Cardiac fibroblast (primary cell): ENCODE data around the gene DAZAP1.

Experiments used
- DNase-seq, 2 donors: peaks; one replicate each; pipeline versions ENCODE4 v3.0.0 to v3.0.0-alpha.2; 2010; ENCODE audit warnings: low read depth in 2 of 2
- H3K4me3 ChIP-seq, 2 donors: replicated peaks in 1 of 2; 1 replicate in 1 of 2; 2 replicates in 1 of 2; pipeline ENCODE4 v1.5.1; 2011; ENCODE audit warnings: low read depth in 2 of 2, low read length in 2 of 2, mild to moderate bottlenecking in 2 of 2, moderate library complexity in 1 of 2
- TF ChIP-seq, protein P1 (sequence below): IDR thresholded peaks from one replicate; pipeline ENCODE4 v1.5.1; 2011; ENCODE audit warnings: low read depth, mild to moderate bottlenecking, low read length, inconsistent platforms

DAZAP1 gene

DNA sequence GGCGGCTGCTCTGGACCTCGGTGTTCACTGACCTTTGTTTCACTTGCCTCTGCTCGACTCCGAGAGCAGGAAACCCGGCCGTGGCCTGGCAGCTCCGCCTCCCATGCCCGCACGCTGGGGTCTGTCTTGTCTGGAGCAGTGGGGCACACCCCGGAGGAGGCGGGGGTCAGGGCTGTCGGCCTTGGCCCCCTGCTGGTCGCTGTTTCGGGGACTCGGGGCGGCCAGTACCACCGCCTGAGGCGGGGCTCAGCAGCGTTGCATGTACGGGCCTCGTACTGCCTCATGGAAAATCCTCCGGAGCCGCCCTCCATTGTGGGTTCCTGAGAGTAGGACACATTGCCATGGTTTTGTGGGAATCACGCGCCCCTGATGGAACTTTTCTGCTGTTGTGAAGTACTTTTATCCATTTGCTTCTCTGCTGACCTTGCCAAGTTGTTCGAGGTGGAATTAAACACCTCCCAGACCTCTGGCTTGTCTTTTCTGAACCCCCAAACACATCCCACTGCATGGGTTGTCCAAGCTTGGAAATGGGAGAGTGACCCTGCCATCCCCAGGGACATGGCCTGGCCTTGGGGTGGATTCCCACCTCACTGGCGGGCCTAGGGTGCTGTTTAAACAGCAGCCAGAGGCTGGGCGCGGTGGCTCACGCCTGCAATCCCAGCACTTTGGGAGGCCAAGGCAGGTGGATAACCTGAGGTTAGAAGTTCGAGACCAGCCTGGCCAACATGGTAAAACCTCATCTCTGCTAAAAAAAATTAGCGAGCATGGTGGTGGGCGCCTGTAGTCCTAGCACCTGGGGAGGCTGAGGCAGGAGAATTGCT lies 29.2 kb upstream of the DAZAP1 start:
- DNase-seq = no peak
- TF ChIP-seq, protein P1, sequence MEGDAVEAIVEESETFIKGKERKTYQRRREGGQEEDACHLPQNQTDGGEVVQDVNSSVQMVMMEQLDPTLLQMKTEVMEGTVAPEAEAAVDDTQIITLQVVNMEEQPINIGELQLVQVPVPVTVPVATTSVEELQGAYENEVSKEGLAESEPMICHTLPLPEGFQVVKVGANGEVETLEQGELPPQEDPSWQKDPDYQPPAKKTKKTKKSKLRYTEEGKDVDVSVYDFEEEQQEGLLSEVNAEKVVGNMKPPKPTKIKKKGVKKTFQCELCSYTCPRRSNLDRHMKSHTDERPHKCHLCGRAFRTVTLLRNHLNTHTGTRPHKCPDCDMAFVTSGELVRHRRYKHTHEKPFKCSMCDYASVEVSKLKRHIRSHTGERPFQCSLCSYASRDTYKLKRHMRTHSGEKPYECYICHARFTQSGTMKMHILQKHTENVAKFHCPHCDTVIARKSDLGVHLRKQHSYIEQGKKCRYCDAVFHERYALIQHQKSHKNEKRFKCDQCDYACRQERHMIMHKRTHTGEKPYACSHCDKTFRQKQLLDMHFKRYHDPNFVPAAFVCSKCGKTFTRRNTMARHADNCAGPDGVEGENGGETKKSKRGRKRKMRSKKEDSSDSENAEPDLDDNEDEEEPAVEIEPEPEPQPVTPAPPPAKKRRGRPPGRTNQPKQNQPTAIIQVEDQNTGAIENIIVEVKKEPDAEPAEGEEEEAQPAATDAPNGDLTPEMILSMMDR = peak; percentile 8
- no peak overlapping the region for H3K4me3 ChIP-seq

GRCh38 chr19:1379126-1379905 lies 28.1 kb upstream of the DAZAP1 start:
- DNase-seq = no peak
- TF ChIP-seq, protein P1 = no peak
- H3K4me3 ChIP-seq = no peak overlapping the region

DNA sequence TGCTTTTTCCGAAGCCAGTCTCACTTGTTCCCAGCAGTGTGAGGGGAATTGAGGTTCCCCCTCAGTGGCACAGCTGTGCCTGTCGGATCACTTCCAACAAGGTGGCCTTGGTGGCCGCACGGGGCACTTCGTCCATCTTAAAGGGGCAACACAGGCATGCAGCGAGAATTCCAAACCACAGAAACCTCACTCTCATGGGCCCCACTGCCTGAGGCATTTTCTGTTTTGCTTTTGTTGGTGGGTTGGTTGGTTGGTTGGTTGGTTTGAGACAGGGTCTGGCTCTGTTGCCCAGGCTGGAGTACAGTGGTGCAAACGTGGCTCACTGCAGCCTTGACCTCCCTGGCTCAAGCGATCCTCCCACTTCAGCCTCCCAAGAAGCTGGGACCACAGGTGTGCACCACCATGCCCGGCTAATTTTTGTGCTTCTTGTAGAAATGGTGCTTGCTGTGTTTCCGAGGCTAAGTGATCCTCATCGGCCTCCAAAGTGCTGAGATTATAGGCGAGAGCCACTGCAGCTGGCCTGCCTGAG lies 27.4 kb upstream of the DAZAP1 start:
- TF ChIP-seq, protein P1 = no peak
- no peak for DNase-seq
- no peak overlapping the region for H3K4me3 ChIP-seq

DNA sequence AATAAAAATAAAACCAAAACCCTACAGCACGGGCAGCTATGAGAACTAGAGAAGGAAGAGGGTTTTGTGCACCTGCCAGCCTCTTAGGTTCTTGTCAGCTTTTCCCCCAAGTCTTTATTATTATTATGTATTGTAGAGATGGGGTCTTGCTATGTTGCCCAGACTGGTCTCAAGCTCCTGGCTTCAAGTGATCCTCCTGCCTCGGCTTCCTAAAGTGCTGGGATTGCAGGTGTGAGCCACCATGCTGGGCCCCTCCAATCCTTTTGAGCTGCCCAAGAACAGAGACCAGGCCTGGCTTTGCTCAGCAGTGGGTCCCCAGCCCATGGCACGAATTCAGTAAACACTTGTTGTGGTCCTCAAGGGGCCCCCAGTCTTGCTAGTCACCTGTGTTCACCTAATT lies 25.1 kb upstream of the DAZAP1 start:
- H3K4me3 ChIP-seq = no peak overlapping the region
- TF ChIP-seq, protein P1 = no peak
- no peak for DNase-seq

GRCh38 chr19:1383017-1383311 lies 24.4 kb upstream of the DAZAP1 start:
- no peak overlapping the region for H3K4me3 ChIP-seq
- TF ChIP-seq, protein P1 = no peak
- DNase-seq = no peak

DNA sequence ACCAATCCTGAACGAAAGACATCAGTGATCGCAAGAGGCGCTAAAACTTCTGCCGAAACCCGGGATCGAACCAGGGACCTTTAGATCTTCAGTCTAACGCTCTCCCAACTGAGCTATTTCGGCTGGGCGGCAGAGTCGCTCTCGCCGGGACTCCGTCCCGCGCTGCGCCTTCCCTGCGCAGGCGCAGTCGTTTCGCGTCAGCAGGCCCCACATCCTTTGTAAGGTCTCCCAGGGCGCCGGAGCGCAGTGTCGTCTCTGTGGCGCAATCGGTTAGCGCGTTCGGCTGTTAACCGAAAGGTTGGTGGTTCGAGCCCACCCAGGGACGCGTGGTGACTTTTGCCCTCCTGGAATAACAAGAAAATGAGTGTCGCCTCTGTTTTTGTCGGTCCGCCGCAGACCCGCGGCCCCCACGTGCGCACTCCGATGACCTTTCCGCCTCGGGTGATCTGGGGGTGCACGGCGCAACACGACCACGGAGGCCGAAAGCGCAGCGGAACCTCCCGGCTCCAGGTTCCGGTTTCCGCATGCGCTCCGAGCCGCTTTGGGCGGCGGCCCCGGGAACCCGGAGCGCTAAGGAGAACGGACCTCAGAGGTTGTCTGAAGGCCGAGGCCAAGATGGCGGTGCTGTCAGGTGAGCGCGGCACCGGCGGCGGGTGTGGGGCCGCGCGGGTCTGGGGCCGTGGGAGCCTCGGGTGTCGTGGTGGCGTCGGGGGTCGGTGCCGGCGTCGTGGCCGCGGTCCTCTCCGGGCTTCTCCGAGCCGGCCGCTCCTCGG lies 23.9 kb upstream of the DAZAP1 start, which contains the start of gene NDUFS7:
TSS of gene NDUFS7 (plus strand) at position 596 of the 773 bp plus-strand sequence. CDS start at position 616, 20 bp downstream.
- H3K4me3 ChIP-seq = peak within 1 kb of the TSS; percentile 99
- TF ChIP-seq, protein P1 = peak; percentile 9
- DNase-seq = peak; percentile 95 to 96
